NB4 (cell line): Measurements from ENCODE around the gene SMIM41.

Source experiments
- DNase-seq: peaks from one replicate; pipeline ENCODE4 v3.0.0; 2010; ENCODE audit warnings: low read depth
- H3K4me3 ChIP-seq: one replicate; pipeline ENCODE4 v1.5.1; 2011; ENCODE audit warnings: mild to moderate bottlenecking, low read depth, low read length, moderate library complexity
- CTCF ChIP-seq: IDR thresholded peaks from one replicate; pipeline ENCODE4 v1.5.1; 2012; ENCODE audit warnings: low read depth, low read length
- MAX ChIP-seq: IDR thresholded peaks from 2 replicates; pipeline ENCODE4 v1.6.1; 2011; ENCODE audit warnings: low read depth, low read length
- MYC ChIP-seq: IDR thresholded peaks from 2 replicates; pipeline ENCODE4 v1.6.1; 2011; ENCODE audit warnings: low read depth, low read length
- POLR2A ChIP-seq: IDR thresholded peaks from 2 replicates; pipeline ENCODE4 v1.6.1; 2011; ENCODE audit warnings: mild to moderate bottlenecking; ENCODE audit not compliant: insufficient read length; ENCODE audit errors: extremely low read depth

SMIM41 gene

GRCh38 chr12:52062167-52063081 lies 17.1 kb upstream of the SMIM41 start:
- TF ChIP-seq MYC (no peak), POLR2A (no peak), CTCF (no peak), MAX (no peak)
- DNase-seq = no peak
- no peak overlapping the region for H3K4me3 ChIP-seq

GRCh38 chr12:52063082-52063924 lies 16.2 kb upstream of the SMIM41 start:
- TF ChIP-seq MAX = no peak
- TF ChIP-seq CTCF = no peak
- no peak for TF ChIP-seq POLR2A
- TF ChIP-seq MYC = no peak
- H3K4me3 ChIP-seq = no peak overlapping the region
- DNase-seq = no peak

GRCh38 chr12:52063981-52064649 lies 15.4 kb upstream of the SMIM41 start:
- DNase-seq = no peak
- TF ChIP-seq MYC (no peak), MAX (no peak), POLR2A (no peak), CTCF (no peak)
- no peak overlapping the region for H3K4me3 ChIP-seq

- H3K4me3 ChIP-seq = no peak overlapping the region
- TF ChIP-seq CTCF = no peak
- TF ChIP-seq POLR2A = no peak
- TF ChIP-seq MAX = no peak
- DNase-seq = peak; percentile 54
Observed at GRCh38 chr12:52066346-52067080, 13.0 kb upstream of the SMIM41 start.

GRCh38 chr12:52067081-52067374 lies 12.5 kb upstream of the SMIM41 start:
- no peak for DNase-seq
- no peak overlapping the region for H3K4me3 ChIP-seq
- TF ChIP-seq MAX (no peak), MYC (no peak), CTCF (no peak), POLR2A (no peak)
